B cell (primary cell): ENCODE measurements around the gene GSKIP. TPM values are rescaled to one million over a fixed set of nuclear protein-coding genes. Genes with fewer than 3 reads are reported as not detected.

ENCODE experiments used
- ATAC-seq: fragments of 200-7000 bp; cut with Tn5 transposase; one replicate; pipeline ENCODE4 v1.10.0; 2021; ENCODE audit warnings: low read depth, mild to moderate bottlenecking, moderate number of reproducible peaks, moderate library complexity
- CTCF ChIA-PET: fragments of 350-600 bp; sonication (Branson Sonifier 250); formaldehyde crosslinking; loops from one replicate; lab custom pipeline; 2021; ENCODE audit warnings: antibody characterized with exemption, inconsistent platforms; lab: Charles Lee
- POLR2A ChIA-PET: fragments of 350-600 bp; sonication (Branson Sonifier 250); formaldehyde crosslinking; loops from one replicate; lab custom pipeline; 2021; ENCODE audit warnings: antibody characterized with exemption; lab: Charles Lee
- DNase-seq: peaks from one replicate; pipeline ENCODE4 v3.0.0; 2013
- H2AFZ ChIP-seq: 2 replicates; pipeline ENCODE4 v1.6.1; 2012; ENCODE audit warnings: mild to moderate bottlenecking, low read depth, low read length; ENCODE audit not compliant: insufficient read depth, poor library complexity, severe bottlenecking
- H3K27ac ChIP-seq, 2 donors: 1 replicate in 1 of 2; 2 replicates in 1 of 2; pipeline ENCODE4 v1.5.1; 2012 to 2013; ENCODE audit warnings: low read length in 2 of 2, mild to moderate bottlenecking in 2 of 2, moderate library complexity in 1 of 2
- H3K27me3 ChIP-seq, 4 experiments: fragments of 200-600 bp in 1 of 4; sonication (generic) in 1 of 4; replicated peaks in 1 of 4; 1 replicate in 2 of 4; 2 replicates in 2 of 4; pipeline versions ENCODE4 v1.6.1 to v1.7.0; 2013 to 2016; ENCODE audit warnings: low read length in 3 of 4, mild to moderate bottlenecking in 2 of 4, mixed read lengths in 1 of 4, moderate library complexity in 1 of 4; ENCODE audit not compliant: insufficient read depth in 4 of 4, control insufficient read depth in 3 of 4; ENCODE audit errors: control extremely low read depth in 1 of 4
- H3K36me3 ChIP-seq, 2 experiments: replicated peaks in 1 of 2; 1 replicate in 1 of 2; 2 replicates in 1 of 2; pipeline versions ENCODE4 v1.6.1 to v1.7.1; 2013; ENCODE audit warnings: low read length in 1 of 2; ENCODE audit not compliant: insufficient read depth in 2 of 2, control insufficient read depth in 1 of 2; ENCODE audit errors: control extremely low read depth in 1 of 2, extremely low read depth in 1 of 2
- H3K4me1 ChIP-seq, 2 donors: fragments of 200-600 bp in 1 of 2; sonication (generic) in 1 of 2; 1 replicate in 1 of 2; 2 replicates in 1 of 2; pipeline versions ENCODE4 v1.5.1 to v1.6.1; 2013 to 2017; ENCODE audit warnings: low read length in 2 of 2; ENCODE audit not compliant: control insufficient read depth in 2 of 2, insufficient read depth in 2 of 2
- H3K4me2 ChIP-seq: replicated peaks from 2 replicates; pipeline ENCODE3; 2012; ENCODE audit warnings: mild to moderate bottlenecking, low read depth, low read length; ENCODE audit not compliant: poor library complexity, severe bottlenecking
- H3K4me3 ChIP-seq, 5 experiments: fragments of 200-600 bp in 1 of 5; sonication (generic) in 1 of 5; 1 replicate in 3 of 5; 2 replicates in 2 of 5; pipeline versions ENCODE4 v1.5.1 to v1.7.0; 2011 to 2016; ENCODE audit warnings: low read length in 4 of 5, mild to moderate bottlenecking in 4 of 5, low read depth in 2 of 5, control low read depth in 1 of 5, moderate library complexity in 1 of 5; ENCODE audit not compliant: insufficient read depth in 1 of 5; ENCODE audit errors: control extremely low read depth in 1 of 5, extremely low read depth in 1 of 5
- H3K79me2 ChIP-seq: fragments of 200-600 bp; sonication (generic); one replicate; pipeline ENCODE4 v1.6.0; 2016; ENCODE audit warnings: low read length; ENCODE audit not compliant: control insufficient read depth, insufficient read depth
- H3K9ac ChIP-seq: fragments of 200-600 bp; sonication (generic); 2 replicates; pipeline ENCODE4 v1.6.1; 2017; ENCODE audit warnings: mild to moderate bottlenecking, low read length, moderate library complexity
- H3K9me3 ChIP-seq, 3 donors: one replicate each; pipeline versions ENCODE4 v1.6.1 to v1.7.1; 2013; ENCODE audit warnings: low read length in 2 of 3; ENCODE audit not compliant: control insufficient read depth in 2 of 3, insufficient read depth in 1 of 3; ENCODE audit errors: control extremely low read depth in 1 of 3
- H4K20me1 ChIP-seq: 2 replicates; pipeline ENCODE4 v1.6.0; 2012; ENCODE audit warnings: mild to moderate bottlenecking, low read length; ENCODE audit not compliant: insufficient read depth, control insufficient read depth, poor library complexity, severe bottlenecking
- H3K27ac Mint-ChIP-seq: one replicate; pipeline ENCODE4 v1.8.0; 2021; ENCODE audit warnings: mixed read lengths
- H3K27me3 Mint-ChIP-seq: one replicate; pipeline ENCODE4 v1.8.0; 2021; ENCODE audit warnings: mixed read lengths
- H3K4me1 Mint-ChIP-seq: one replicate; pipeline ENCODE4 v1.8.0; 2021; ENCODE audit warnings: mixed read lengths
- H3K4me3 Mint-ChIP-seq: one replicate; pipeline ENCODE4 v1.8.0; 2021; ENCODE audit warnings: mixed read lengths
- H3K9me3 Mint-ChIP-seq: one replicate; pipeline ENCODE4 v1.8.0; 2022; ENCODE audit warnings: mixed read lengths; ENCODE audit not compliant: insufficient read depth
- CTCF ChIP-seq: fragments of 200-600 bp; IDR thresholded peaks from one replicate; pipeline ENCODE4 v1.8.0; 2022; ENCODE audit warnings: antibody characterized with exemption, mild to moderate bottlenecking
- EZH2 ChIP-seq: IDR thresholded peaks from 2 replicates; pipeline ENCODE4 v1.6.1; 2012; ENCODE audit warnings: borderline replicate concordance, low read depth, mild to moderate bottlenecking, moderate library complexity, low read length; ENCODE audit not compliant: insufficient read depth, poor library complexity, severe bottlenecking
- WGBS: methylation state at CpG from one replicate; pipeline ENCODE4 v1.1.5; 2013; ENCODE audit warnings: missing lambda C conversion rate; ENCODE audit not compliant: insufficient coverage; 5-methylcytosine and 5-hydroxymethylcytosine counted together
- intact Hi-C: fragments of 100-400 bp; cut with micrococcal nuclease; formaldehyde crosslinking; loops from one replicate; pipeline ENCODE4 v1.10.0; 2022
- polyA plus RNA-seq: library from polyadenylated mRNA; depleted of rRNA; stranded (reverse); fragments of >200 nt; gene quantifications from 2 replicates; pipeline ENCODE4 v1.2.3, GENCODE V29; 2012
- total RNA-seq, 2 donors: library from RNA; stranded (reverse); fragments of 120-200 nt in 1 of 2; gene quantifications; 1 replicate in 1 of 2; 2 replicates in 1 of 2; pipeline versions ENCODE4 v1.2.3 to v1.2.4, GENCODE V29; 2013 to 2022

Gene GSKIP
- total and polyA plus RNA-seq, 2 donors (not counting 1 experiment from before 2014, with no cell fraction given), result 5.7 to 15.8 TPM

- CTCF ChIA-PET, result no interaction called here
- no peak for ATAC-seq
- peak overlapping the region; percentile 83 for H3K27ac Mint-ChIP-seq
- Histone ChIP-seq H3K4me1 (peaks cover 25 to 28% of the 10 kb centered on the region in 2 donors), H3K79me2 (peaks cover 93% of the 10 kb centered on the region), H3K4me2 (peak overlapping the region; percentile 97), H3K9ac (peak overlapping the region; percentile 89), H2AFZ (peak overlapping the region; percentile 89), H3K27me3 (no peaks in the 10 kb centered on the region), H3K36me3 (no peaks in the 10 kb centered on the region), H3K9me3 (no peaks in the 10 kb centered on the region), H3K4me3 (peak overlapping the region; percentile 75 to 97 (median 90)), H4K20me1 (peaks cover 18% of the 10 kb centered on the region), H3K27ac (peak overlapping the region; percentile 54 to 98)
- POLR2A ChIA-PET, result interaction anchor here (0.5 kb wide), 1 partner anchor 837 kb away, joined by 3 read pairs; no protein-coding TSS in a partner anchor
- H3K9me3 Mint-ChIP-seq, result no peaks in the 10 kb centered on the region
- H3K27me3 Mint-ChIP-seq, result no peaks in the 10 kb centered on the region
- 1% methylated on average over 38 of the region's 38 CpGs for WGBS
- H3K4me1 Mint-ChIP-seq, result peaks cover 50% of the 10 kb centered on the region
- peak overlapping the region; percentile 89 for H3K4me3 Mint-ChIP-seq
- intact Hi-C loops, result loop anchor here (1.0 to 2.0 kb wide), 4 partner anchors 27 to 829 kb away; partner anchors contain the start of genes GLRX5 and PAPOLA
- TF ChIP-seq CTCF, result no peak
- no peak for TF ChIP-seq EZH2
- DNase-seq, result no peak
These were observed 518 bp downstream of the GSKIP start for GRCh38 chr14:96363751-96364336.

GRCh38 chr14:96364962-96365361 lies 1.6 kb downstream of the GSKIP start:
- Histone ChIP-seq H3K79me2 (peaks cover 93% of the 10 kb centered on the region), H3K27me3 (no peaks in the 10 kb centered on the region), H3K4me2 (peak overlapping the region; percentile 97), H3K4me3 (no peak overlapping the region), H3K9me3 (no peaks in the 10 kb centered on the region), H4K20me1 (peaks cover 29% of the 10 kb centered on the region), H3K9ac (no peak overlapping the region), H3K4me1 (peaks cover 25 to 28% of the 10 kb centered on the region in 2 donors), H3K27ac (no peak overlapping the region), H3K36me3 (no peaks in the 10 kb centered on the region), H2AFZ (no peak overlapping the region)
- peak overlapping the region; percentile 32 for H3K27ac Mint-ChIP-seq
- intact Hi-C loops, result no loop called here
- no peak for DNase-seq
- ChIA-PET POLR2A (no interaction called here), CTCF (no interaction called here)
- no peak for ATAC-seq
- no peaks in the 10 kb centered on the region for H3K9me3 Mint-ChIP-seq
- no peak for TF ChIP-seq CTCF
- no peak for TF ChIP-seq EZH2
- no peaks in the 10 kb centered on the region for H3K27me3 Mint-ChIP-seq
- no CpG with 5 or more reads among the region's 1 CpG for WGBS
- peaks cover 47% of the 10 kb centered on the region for H3K4me1 Mint-ChIP-seq
- H3K4me3 Mint-ChIP-seq, result peak overlapping the region; percentile 89
